ENCODE results near the gene MMP24.
"Not testable (repeated sequence)": the region's sequence is repeated elsewhere in the genome, so short reads cannot be mapped to it uniquely, and the experiment has no call there.

The MMP24 gene

DNA sequence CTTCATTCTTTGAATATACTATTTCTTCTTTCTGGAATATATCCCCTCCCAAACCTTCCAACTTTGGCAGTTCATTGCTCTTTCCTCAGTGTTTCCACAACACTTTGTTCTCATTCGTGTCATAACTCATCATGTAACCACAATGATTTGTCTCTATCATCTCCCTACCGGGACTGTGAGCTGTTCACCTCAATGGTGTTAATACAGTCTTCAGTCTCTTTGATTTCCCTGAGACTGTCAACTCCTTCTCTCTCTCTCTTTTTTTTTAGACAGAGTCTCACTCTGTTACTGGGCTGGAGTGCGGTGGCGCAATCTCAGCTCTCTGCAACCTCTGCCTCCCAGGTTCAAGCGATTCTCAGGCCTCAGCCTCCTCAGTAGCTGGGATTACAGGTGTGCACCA lies 2.5 kb upstream of the MMP24 start:
- no peak for DNase-seq (ENCODE audit: low read depth)

DNA sequence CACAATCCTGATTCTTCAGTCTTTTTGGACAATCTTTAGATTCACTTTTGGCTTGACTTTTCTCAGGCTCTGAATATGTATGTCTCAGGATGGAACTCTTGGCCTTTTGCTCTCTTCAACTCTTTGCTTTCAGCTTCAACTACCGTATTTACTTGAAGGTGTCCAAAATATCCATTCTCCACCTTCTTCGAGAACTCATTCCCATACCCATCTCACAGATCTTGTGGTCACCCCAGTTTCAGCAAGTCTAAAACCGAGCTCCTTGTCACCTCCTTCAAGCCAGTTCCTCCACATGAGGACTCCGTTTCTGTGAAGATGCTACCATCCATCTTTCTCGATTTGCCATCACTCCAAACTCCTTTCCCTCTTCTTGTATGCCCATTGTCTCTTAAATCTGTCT lies 2.0 kb upstream of the MMP24 start:
- no peak for DNase-seq (ENCODE audit: low read depth)

GRCh38 chr20:35225319-35226125 lies 968 bp upstream of the MMP24 start:
- no peak for DNase-seq (ENCODE audit: low read depth)

DNA sequence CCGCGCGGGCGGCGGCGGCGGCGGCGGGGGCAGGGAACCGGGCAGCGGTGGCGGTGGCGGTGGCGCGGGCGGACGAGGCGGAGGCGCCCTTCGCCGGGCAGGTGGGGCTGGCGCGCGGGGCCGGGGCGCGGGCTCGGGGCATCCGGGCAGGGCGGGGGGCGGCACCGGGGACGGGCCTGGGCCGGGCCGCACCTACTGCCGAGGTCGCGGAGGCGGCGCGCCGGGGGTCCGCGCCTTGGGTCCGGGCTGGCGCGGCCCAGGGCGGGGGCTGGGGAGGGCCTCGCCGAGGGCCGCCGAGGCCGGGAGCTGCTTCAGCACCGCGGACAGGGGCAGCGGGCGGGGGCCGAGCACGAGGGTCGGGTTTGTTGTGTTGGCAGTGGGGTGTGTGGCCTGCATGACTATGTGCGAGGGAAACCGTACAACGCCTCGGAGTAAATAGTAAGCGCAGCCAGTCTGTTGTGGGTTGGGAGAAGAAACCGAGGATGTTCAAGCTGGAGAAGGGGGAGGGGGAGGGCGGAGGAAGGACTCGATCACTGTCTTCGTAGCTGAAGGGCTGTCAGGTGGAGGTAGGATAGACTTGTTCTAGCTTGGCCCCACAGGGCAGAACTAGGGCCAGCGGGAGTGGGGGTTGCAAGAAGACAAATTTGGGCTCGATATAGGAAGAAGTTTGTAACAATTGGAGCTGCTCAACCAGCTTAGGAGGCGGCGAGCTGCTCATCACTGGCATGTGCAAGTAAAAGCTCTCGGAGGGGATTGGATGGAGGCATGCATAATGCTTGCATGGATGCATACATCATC lies 593 bp downstream of the MMP24 start:
- DNase-seq (ENCODE audit: low read depth): peak; percentile 61

GRCh38 chr20:35232575-35232974 lies 6.1 kb downstream of the MMP24 start:
- peak; percentile 94 for DNase-seq (ENCODE audit: low read depth)

DNA sequence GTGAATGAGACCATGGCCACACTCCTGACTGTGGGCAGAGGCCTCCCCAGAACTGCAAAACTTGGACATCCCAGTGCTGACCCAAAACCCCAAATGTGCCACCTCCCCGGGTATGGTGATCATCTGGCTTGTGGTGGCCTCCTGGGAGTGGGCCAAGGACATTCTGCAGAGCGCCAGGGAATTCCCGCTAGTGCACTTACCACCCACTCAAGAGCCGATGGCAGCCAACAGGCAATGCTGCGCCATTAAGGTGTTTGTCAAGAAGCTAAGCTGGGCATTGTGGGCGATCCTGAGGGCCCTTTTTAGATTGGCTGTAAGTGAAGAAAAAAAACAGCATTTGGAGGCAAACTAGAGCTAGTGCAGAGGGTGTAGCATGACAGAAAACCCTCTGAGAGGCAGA lies 9.4 kb downstream of the MMP24 start:
- no peak for DNase-seq (ENCODE audit: low read depth)

- DNase-seq (ENCODE audit: low read depth): peak; percentile 55
Observed at GRCh38 chr20:35237486-35237885, 11.0 kb downstream of the MMP24 start.

DNA sequence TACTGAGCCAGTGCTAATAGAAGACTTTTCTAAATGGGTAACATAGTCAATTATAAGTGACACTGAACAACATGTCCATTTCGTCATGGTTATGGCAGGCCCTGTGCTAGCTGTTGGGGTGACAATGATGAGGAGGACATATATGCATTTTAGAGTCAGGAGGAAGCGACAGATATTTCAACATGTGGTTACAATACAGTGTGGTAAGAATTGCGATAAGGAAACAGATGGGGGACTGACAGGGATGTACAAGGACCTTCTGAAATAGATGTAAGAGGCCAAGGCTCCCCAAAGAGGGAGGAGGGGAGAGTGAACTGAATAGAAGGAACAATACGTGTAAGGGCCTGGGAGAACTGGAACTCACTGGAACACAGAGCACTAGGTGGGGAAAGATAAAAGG lies 11.7 kb downstream of the MMP24 start:
- DNase-seq (ENCODE audit: low read depth): no peak

GRCh38 chr20:35238735-35239134 lies 12.2 kb downstream of the MMP24 start:
- no peak for DNase-seq (ENCODE audit: low read depth)

DNA sequence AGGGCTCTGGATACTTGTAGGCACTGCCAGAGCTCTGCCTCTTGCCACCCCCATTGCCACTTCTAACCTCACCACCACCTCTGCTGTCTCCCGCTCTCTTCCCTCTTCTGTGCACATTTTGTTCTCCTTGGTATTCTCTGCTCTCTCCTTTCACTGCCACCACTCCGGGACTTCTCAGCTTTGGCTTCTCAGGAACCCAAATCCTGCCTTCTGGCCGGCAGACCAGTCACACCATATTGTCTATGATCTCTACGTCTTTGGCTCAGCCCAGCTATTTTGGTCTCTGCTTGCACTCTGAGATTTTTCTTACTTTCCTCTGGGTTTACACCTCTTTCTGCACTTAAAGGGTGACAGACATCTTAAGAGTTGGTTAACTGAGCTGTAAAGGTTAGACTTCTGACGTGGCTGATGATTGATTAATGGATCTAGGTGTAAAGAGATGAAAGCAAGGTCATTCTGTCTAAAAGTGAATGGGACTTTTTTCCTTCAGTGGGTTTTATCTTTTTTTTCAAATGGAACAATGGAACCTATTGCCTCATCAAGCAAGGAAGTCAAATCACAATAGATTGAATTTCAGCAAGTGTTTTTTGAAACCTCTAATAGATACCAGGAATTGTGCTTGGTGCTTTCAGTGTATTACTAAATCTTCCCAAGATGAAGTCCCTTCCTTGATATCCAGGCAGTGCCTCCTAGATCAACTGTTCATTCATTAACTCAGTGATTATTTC lies 13.8 kb downstream of the MMP24 start:
- DNase-seq (ENCODE audit: low read depth): no peak

- peak; percentile 32 for DNase-seq (ENCODE audit: low read depth)
Observed at GRCh38 chr20:35240811-35241293, 14.4 kb downstream of the MMP24 start.

DNA sequence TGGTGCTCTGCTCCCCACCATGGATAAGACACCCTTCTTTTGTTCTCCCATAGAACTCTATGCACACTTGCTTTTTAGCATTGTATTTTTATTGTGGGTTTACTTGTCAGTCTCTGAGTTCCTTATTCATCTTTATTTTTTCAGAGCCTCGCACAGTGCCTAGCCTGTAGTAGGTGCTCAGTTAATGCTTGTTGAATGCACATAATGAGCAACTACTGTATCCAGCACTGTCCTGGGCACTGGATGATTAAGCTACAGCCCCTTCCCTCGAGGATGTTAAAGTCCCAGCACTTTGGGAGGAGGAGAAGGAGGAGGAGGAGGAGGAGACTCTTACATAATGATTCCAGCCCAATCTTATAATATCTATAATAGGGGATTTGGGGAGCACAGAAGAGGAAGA lies 16.8 kb downstream of the MMP24 start:
- no peak for DNase-seq (ENCODE audit: low read depth)

DNA sequence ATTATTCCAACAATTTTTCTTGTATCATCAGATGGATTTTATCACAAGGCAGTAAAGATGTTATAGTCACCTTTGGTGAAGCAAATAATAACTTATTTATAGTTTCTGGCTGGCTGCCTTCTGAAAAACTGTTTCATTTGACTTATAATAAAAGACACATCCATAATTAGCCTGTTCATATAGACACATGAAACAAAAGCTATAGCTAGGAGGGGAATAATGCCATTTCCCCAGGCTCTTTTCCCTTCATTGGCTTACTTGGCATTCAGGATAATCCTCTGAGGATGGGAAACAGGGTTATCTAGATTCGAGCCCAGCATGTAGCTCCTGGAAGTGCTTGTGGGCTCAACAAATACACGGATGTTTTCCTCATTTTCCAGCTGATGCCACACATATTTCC lies 17.5 kb downstream of the MMP24 start:
- DNase-seq (ENCODE audit: low read depth): no peak

DNA sequence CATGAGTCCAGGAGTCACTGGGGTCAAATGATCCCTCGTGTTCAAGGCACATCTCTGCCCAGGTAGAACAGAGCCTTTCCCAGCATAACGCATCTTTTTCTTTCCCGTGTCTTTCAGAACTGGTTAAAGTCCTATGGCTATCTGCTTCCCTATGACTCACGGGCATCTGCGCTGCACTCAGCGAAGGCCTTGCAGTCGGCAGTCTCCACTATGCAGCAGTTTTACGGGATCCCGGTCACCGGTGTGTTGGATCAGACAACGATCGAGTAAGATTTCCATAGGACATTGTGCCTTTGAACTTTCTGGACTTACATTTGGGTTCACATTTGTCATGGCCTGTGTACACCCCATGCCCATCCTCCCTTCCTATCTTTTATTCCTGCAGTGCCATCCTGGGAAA lies 20.2 kb downstream of the MMP24 start:
- DNase-seq (ENCODE audit: low read depth): no peak

DNA sequence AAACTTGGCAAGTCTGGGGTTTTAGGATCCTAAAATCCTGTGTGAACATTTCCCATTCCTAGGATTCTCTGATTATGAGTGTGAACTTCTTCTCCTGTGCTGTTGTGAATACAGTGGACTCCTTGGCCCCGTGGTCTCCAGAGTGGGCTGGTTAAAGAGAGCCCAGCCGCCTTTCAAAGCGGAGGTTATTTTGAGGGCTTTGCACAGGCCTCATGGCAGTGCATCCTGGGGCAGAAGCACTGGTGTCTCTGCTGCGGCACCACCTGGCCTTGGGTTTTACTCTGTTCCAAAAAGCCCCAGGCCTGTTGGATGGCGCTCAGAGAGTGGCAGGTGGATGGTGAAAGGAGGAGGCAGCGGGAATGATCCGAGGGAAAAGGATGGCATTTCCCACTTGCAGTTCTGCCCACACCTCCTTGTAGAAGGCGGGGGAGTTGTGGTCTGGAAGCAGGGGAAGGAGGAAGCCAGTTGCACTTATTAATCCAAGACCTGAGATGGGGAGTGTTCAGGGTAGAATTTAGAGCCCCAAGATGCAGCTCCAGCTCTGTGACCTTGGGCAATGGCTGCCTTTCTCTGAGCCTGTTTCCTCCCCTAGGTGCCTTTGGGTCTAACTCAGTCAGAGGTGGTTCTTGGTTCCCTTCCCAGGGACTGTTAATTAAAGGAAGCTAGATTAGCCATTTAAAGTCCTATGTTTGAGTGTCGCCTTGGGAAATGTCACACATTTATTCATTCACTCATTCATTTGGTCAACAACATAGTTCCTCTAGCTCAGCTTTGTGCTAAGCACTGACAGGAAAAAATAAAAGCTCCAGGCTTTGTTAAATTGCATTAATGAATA lies 22.4 kb downstream of the MMP24 start:
- peak; percentile 54 for DNase-seq (ENCODE audit: low read depth)

- no peak for DNase-seq (ENCODE audit: low read depth)
Observed at GRCh38 chr20:35251613-35251940, 25.1 kb downstream of the MMP24 start.

DNA sequence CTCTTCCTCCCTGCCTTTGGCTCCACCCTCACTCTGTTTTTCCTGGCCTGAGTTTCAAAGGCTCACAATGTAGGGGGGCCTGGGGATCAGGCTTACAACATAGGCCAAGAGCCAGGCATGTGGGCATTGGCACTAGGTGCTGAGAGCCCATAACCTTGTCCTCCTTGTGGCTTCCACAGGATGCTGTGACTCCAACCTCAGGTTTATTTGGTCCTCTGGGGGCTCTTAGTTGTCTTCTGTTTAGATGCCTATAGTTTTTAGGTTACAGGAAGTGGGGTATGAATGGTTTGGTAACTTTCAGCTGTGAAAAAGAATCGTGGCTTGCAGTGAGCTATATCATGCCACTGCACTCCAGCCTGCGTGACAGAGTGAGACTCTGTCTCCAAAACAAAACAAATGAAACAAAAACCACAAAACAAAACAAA lies 25.6 kb downstream of the MMP24 start:
- DNase-seq (ENCODE audit: low read depth): no peak

GRCh38 chr20:35252598-35252997 lies 26.1 kb downstream of the MMP24 start:
- DNase-seq (ENCODE audit: low read depth): not testable (repeated sequence)

DNA sequence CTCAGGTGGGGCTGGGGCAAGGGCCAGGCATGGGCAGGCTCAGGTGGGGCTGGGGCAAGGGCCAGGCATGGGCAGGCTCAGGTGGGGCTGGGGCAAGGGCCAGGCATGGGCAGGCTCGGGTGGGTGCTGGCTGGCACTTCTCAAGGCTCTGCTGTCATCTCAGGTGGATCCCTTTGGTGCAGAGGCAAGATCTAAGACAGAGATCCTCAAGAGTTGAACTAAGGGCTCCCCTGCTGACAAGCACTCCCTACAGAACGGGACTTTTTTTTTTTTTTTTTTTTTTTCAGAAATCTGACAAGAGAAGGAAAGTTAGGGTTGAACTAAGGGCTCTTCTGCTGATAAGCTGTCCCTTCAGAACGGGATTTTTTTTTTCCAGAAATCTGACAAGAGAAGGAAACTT lies 26.5 kb downstream of the MMP24 start:
- no peak for DNase-seq (ENCODE audit: low read depth)

GRCh38 chr20:35254448-35254999 lies 28.0 kb downstream of the MMP24 start:
- no peak for DNase-seq (ENCODE audit: low read depth)

- DNase-seq (ENCODE audit: low read depth): peak; percentile 59
Observed at GRCh38 chr20:35257175-35257909, 30.9 kb downstream of the MMP24 start.

Measured in EH (cell line).